Lower lobe of right lung (tissue), 2 donors: ENCODE data around the gene OCLN. TPM values are rescaled to one million over a fixed set of nuclear protein-coding genes. Genes with fewer than 3 reads are reported as not detected.
"Not testable (repeated sequence)": the region's sequence is repeated elsewhere in the genome, so short reads cannot be mapped to it uniquely, and the experiment has no call there.

ENCODE experiments used
- ATAC-seq, 2 donors: fragments of 200-7000 bp; cut with Tn5 transposase; one replicate each; pipeline ENCODE4 v1.9.1; 2020 to 2022; ENCODE audit warnings: mild to moderate bottlenecking in 2 of 2, moderate library complexity in 2 of 2
- DNase-seq: peaks from one replicate; pipeline ENCODE4 v3.0.0-alpha.2; 2020
- H3K27ac ChIP-seq: fragments of 200-600 bp; one replicate; pipeline ENCODE4 v1.8.0; 2022
- H3K27me3 ChIP-seq: fragments of 200-600 bp; one replicate; pipeline ENCODE4 v1.8.0; 2022; ENCODE audit warnings: low read depth
- H3K36me3 ChIP-seq: fragments of 200-600 bp; one replicate; pipeline ENCODE4 v1.8.0; 2022; ENCODE audit warnings: mild to moderate bottlenecking
- H3K4me1 ChIP-seq: fragments of 200-600 bp; one replicate; pipeline ENCODE4 v1.8.0; 2022
- H3K4me3 ChIP-seq: fragments of 200-600 bp; one replicate; pipeline ENCODE4 v1.8.0; 2022; ENCODE audit warnings: mild to moderate bottlenecking
- H3K9me3 ChIP-seq: fragments of 200-600 bp; one replicate; pipeline ENCODE4 v1.8.0; 2022
- CTCF ChIP-seq: fragments of 200-600 bp; IDR thresholded peaks from one replicate; pipeline ENCODE4 v1.8.0; 2022; ENCODE audit warnings: antibody characterized with exemption, mild to moderate bottlenecking
- intact Hi-C: fragments of 100-400 bp; cut with DNase I; formaldehyde crosslinking; loops from one replicate; pipeline ENCODE4 v1.11.0; 2022
- total RNA-seq: library from RNA; stranded (reverse); fragmentation: NEBNext Ultra II Directional; extraction: Animal tissue kit (Norgen Biotek cat#: 25700); gene quantifications from one replicate; pipeline ENCODE4 v1.2.1, GENCODE V29; 2021
- donor health status: DM: no; HTN: yes; CAD: no; lungs with severe emphysema.

OCLN gene
- total RNA-seq, 1 donor from 2014 or later = 121 TPM

- ATAC-seq = no peak
- TF ChIP-seq CTCF = no peak
- Histone ChIP-seq H3K36me3 (no peaks in the 10 kb centered on the region), H3K4me3 (no peak overlapping the region), H3K27me3 (no peaks in the 10 kb centered on the region), H3K27ac (peak overlapping the region; percentile 10), H3K9me3 (no peaks in the 10 kb centered on the region), H3K4me1 (no peaks in the 10 kb centered on the region)
- intact Hi-C loops = no loop called here
- no peak for DNase-seq
Measured at GRCh38 chr5:69477170-69477569, 15.4 kb upstream of the OCLN start.

- H3K9me3 ChIP-seq, H3K36me3 ChIP-seq, H3K4me3 ChIP-seq, H3K4me1 ChIP-seq, H3K27ac ChIP-seq, DNase-seq, ATAC-seq, H3K27me3 ChIP-seq, intact Hi-C loops: not testable (repeated sequence)
Measured at GRCh38 chr5:69478296-69478695, 14.3 kb upstream of the OCLN start.

- H3K9me3 ChIP-seq = no peaks in the 10 kb centered on the region
- H3K27ac ChIP-seq = no peak overlapping the region
- H3K4me3 ChIP-seq = no peak overlapping the region
- no peak for TF ChIP-seq CTCF
- DNase-seq (no peak), ATAC-seq (no peak)
- intact Hi-C loops = no loop called here
- no peaks in the 10 kb centered on the region for H3K36me3 ChIP-seq
- no peaks in the 10 kb centered on the region for H3K4me1 ChIP-seq
- H3K27me3 ChIP-seq = no peaks in the 10 kb centered on the region
Measured at GRCh38 chr5:69484891-69485290, 7.7 kb upstream of the OCLN start.

GRCh38 chr5:69485471-69485870 is 7.1 kb upstream of the OCLN start:
- Histone ChIP-seq H3K4me3 (no peak overlapping the region), H3K4me1 (no peaks in the 10 kb centered on the region), H3K27ac (no peak overlapping the region), H3K27me3 (no peaks in the 10 kb centered on the region), H3K9me3 (no peaks in the 10 kb centered on the region), H3K36me3 (no peaks in the 10 kb centered on the region)
- no peak for TF ChIP-seq CTCF
- ATAC-seq (no peak), DNase-seq (no peak)
- intact Hi-C loops = no loop called here

GRCh38 chr5:69489246-69489645 is 3.3 kb upstream of the OCLN start:
- no peak for ATAC-seq
- Histone ChIP-seq H3K27ac (no peak overlapping the region), H3K4me1 (peaks cover 11% of the 10 kb centered on the region), H3K27me3 (peaks cover 14% of the 10 kb centered on the region), H3K9me3 (no peaks in the 10 kb centered on the region), H3K36me3 (no peaks in the 10 kb centered on the region), H3K4me3 (no peak overlapping the region)
- DNase-seq = no peak
- intact Hi-C loops = no loop called here
- TF ChIP-seq CTCF = no peak

- H3K27me3 ChIP-seq = peaks cover 15% of the 10 kb centered on the region
- no peak for DNase-seq
- TF ChIP-seq CTCF = no peak
- peaks cover 26% of the 10 kb centered on the region for H3K4me1 ChIP-seq
- intact Hi-C loops = no loop called here
- no peak overlapping the region for H3K4me3 ChIP-seq
- H3K36me3 ChIP-seq = no peaks in the 10 kb centered on the region
- no peak for ATAC-seq
- H3K27ac ChIP-seq = no peak overlapping the region
- no peaks in the 10 kb centered on the region for H3K9me3 ChIP-seq
Measured at GRCh38 chr5:69491027-69491426, 1.6 kb upstream of the OCLN start.
